ENCODE measurements around the gene GHRHR. TPM values are rescaled to one million over a fixed set of nuclear protein-coding genes. Genes with fewer than 3 reads are reported as not detected.

Gene GHRHR
- total and polyA plus RNA-seq, 2 of the 4 experiments (the other 2 are of a cell fraction), result not detected

DNA sequence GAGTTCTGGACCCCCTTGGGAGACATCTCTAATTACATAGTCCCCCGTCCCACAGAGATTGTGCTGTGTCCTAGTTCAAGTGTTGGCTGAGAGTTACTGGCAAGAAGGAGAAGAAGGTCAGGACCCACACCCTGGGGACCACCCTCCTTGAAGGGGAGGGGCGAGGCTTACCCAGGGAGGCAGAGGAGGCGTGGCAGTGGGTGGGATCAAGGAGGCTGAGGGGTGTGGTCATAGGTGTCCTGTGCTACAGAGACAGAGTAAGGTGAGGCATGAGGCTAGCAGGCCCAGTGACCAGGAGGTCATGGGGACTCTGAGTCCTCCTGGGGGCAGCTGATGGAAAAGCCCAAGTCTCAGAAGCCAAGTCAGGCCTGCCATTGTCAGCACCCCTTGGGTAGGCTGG lies 59.0 kb downstream of the GHRHR start:
- peak overlapping the region; percentile 11 for H2AFZ ChIP-seq (replicated peaks; ENCODE audit: low read length, poor library complexity)
- no peak overlapping the region for H2BK20ac ChIP-seq (ENCODE audit: low read depth, low read length)
- no peak overlapping the region for H2BK15ac ChIP-seq (ENCODE audit: low read depth, low read length)
- H2AK5ac ChIP-seq (ENCODE audit: low read depth, low read length), result no peak overlapping the region
- no peak overlapping the region for H3K18ac ChIP-seq (ENCODE audit: low read depth, low read length)
- H3K79me1 ChIP-seq (ENCODE audit: low read depth in 1 of 2, low read length in 2 of 2), result no peaks in the 10 kb centered on the region
- H3K27me3 ChIP-seq (ENCODE audit: control insufficient read depth, insufficient read depth, low read length), result peaks cover 14% of the 10 kb centered on the region; the same call in 1 of the 2 replicates
- in situ Hi-C loops (cut with MboI; ENCODE audit: low sequenced_read_pairs) (no loop called here), intact Hi-C loops (cut with micrococcal nuclease) (no loop called here), dilution Hi-C loops (cut with HindIII; ENCODE audit: low sequenced_read_pairs, unreplicated experiment) (no loop called here)
- no peak overlapping the region for H3K4me3 ChIP-seq (ENCODE audit: insufficient read depth, low read depth, low read length)
- ChIA-PET CTCF (interaction anchor here (0.6 kb wide), 1 partner anchor 1188 kb away, joined by 3 read pairs; no protein-coding TSS in a partner anchor), POLR2A (ENCODE audit: unreplicated experiment) (no interaction called here)
- no peak overlapping the region for H3K4ac ChIP-seq (ENCODE audit: low read depth, low read length)
- H4K8ac ChIP-seq (ENCODE audit: low read depth in 2 of 2, low read length in 2 of 2), result no peak overlapping the region
- H3K9ac ChIP-seq (ENCODE audit: low read depth, low read length), result no peak overlapping the region
- H3K56ac ChIP-seq (ENCODE audit: extremely low read depth, insufficient read depth, low read length), result no peak overlapping the region
- no peaks in the 10 kb centered on the region for H3K36me3 ChIP-seq (ENCODE audit: control insufficient read depth, insufficient read depth, low read length)
- H2BK5ac ChIP-seq (ENCODE audit: low read depth, low read length, poor library complexity, severe bottlenecking), result no peak overlapping the region
- 50% methylated on average over 1 of the region's 3 CpGs; no CpG with 5 or more reads in 1 of the 2 experiments for WGBS, 2 experiments (ENCODE audit: extremely low coverage in 2 of 2, insufficient read length in 1 of 2)
- ATAC-seq (ENCODE audit: low read depth), result no peak
- H3K23ac ChIP-seq (ENCODE audit: low read depth, low read length), result no peak overlapping the region
- H3K9me1 ChIP-seq (ENCODE audit: insufficient read depth, low read length), result no peaks in the 10 kb centered on the region
- no peak overlapping the region for H4K91ac ChIP-seq (ENCODE audit: insufficient read depth, low read depth, low read length)
- no peaks in the 10 kb centered on the region for H3K4me1 ChIP-seq (ENCODE audit: control insufficient read depth, insufficient read depth, low read length)
- H3K9me3 ChIP-seq (ENCODE audit: control insufficient read depth, insufficient read depth, low read length), result no peaks in the 10 kb centered on the region
- H3K4me2 ChIP-seq (ENCODE audit: low read depth, low read length), result no peak overlapping the region
- no peak for TF ChIP-seq MAFK (IDR thresholded peaks at IDR 0.05; ENCODE audit: low read depth, low read length)
- no peak for TF ChIP-seq NFE2L2 (IDR thresholded peaks at IDR 0.05; ENCODE audit: low read depth, low read length)
- TF ChIP-seq SMC3 (IDR thresholded peaks at IDR 0.05; ENCODE audit: low read depth, low read length), result no peak
- no peaks in the 10 kb centered on the region for H4K20me1 ChIP-seq (ENCODE audit: insufficient read depth, low read length)
- H4K5ac ChIP-seq (ENCODE audit: low read depth, low read length), result no peak overlapping the region
- H3K27ac ChIP-seq (ENCODE audit: insufficient read depth, low read length), result no peak overlapping the region
- H2AK9ac ChIP-seq (replicated peaks; ENCODE audit: low read depth, low read length, poor library complexity), result no peak overlapping the region
- BruUV-seq (replicated peaks), result no TSS peak
- no peak overlapping the region for H2BK120ac ChIP-seq (ENCODE audit: low read depth, low read length)
- DNase-seq, result no peak
- H3K14ac ChIP-seq (replicated peaks; ENCODE audit: low read depth, low read length), result no peak overlapping the region
